Cerebellar cortex (tissue), 1 donor: ENCODE measurements around the gene PCDHA3.
"Not testable (repeated sequence)": the region's sequence is repeated elsewhere in the genome, so short reads cannot be mapped to it uniquely, and the experiment has no call there.

Experiments
- DNase-seq: peaks from one replicate; pipeline ENCODE4 v3.0.0-alpha.2; 2015; ENCODE audit warnings: low spot score

PCDHA3 gene

DNA sequence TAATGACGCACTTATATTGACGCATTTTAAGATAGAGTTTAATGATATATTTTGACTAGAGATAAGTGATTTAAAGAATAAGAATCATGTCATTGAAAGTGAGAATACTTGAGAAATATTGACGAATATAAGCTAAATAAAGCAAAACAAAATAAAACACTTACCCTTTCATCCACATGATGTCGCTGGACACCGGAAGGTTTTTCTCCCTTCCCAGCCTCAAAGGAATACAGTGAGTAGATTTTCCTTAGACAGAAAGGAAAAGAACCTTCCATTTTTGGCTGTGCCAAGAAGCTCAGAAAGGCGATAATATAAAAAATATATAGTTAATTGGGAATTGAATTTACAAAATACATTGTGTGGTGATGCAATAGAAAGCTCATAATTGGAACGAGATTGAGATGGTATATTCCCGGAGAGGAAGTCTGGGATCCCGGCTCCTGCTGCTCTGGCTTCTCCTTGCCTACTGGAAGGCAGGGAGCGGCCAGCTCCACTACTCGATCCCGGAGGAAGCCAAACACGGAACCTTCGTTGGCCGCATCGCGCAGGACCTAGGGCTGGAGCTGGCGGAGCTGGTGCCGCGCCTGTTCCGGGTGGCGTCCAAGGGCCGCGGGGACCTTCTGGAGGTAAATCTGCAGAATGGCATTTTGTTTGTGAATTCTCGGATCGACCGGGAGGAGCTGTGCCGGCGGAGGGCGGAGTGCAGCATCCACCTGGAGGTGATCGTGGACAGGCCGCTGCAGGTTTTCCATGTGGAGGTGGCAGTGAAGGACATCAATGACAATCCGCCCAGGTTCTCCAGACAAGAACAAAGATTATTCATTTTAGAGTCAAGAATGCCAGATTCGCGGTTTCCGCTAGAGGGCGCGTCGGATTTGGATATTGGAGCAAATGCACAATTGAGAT lies 20.8 kb downstream of the PCDHA3 start, which contains the start of gene PCDHA5:
TSS of gene PCDHA5 (plus strand) at position 239 of the 906 bp plus-strand sequence.
- DNase-seq, result peak; percentile 47

- no peak for DNase-seq
Measured at GRCh38 chr5:140822281-140822629, 21.4 kb downstream of the PCDHA3 start.

DNA sequence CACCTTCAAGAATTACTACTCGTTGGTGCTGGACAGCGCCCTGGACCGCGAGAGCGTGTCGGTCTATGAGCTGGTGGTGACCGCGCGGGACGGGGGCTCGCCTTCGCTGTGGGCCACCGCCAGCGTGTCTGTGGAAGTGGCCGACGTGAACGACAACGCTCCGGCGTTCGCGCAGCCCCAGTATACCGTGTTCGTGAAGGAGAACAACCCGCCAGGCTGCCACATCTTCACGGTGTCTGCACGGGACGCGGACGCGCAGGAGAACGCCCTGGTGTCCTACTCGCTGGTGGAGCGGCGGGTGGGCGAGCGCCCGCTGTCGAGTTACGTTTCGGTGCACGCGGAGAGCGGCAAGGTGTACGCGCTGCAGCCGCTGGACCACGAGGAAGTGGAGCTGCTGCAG lies 22.1 kb downstream of the PCDHA3 start:
- DNase-seq, result not testable (repeated sequence)

DNA sequence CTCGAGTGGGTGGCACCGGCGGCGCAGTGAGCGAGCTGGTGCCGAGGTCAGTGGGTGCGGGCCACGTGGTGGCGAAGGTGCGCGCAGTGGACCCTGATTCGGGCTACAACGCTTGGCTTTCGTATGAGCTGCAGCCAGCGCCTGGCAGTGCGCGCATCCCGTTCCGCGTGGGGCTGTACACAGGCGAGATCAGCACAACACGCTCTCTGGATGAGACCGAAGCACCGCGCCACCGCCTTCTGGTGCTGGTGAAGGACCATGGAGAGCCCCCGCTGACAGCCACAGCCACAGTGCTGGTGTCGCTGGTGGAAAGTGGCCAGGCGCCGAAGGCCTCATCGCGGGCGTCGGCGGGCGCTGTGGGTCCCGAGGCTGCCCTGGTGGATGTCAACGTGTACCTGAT lies 22.6 kb downstream of the PCDHA3 start:
- no peak for DNase-seq

GRCh38 chr5:140827704-140828361 lies 27.0 kb downstream of the PCDHA3 start, which contains the start of gene PCDHA6:
Gene PCDHA6, plus strand, starts transcription at chr5:140827960. Its CDS starts 132 bp downstream, at chr5:140828092.
- peak; percentile 34 for DNase-seq

GRCh38 chr5:140828362-140828737 lies 27.5 kb downstream of the PCDHA3 start:
- DNase-seq, result no peak

GRCh38 chr5:140829511-140830501 lies 28.9 kb downstream of the PCDHA3 start:
- DNase-seq, result not testable (repeated sequence)

DNA sequence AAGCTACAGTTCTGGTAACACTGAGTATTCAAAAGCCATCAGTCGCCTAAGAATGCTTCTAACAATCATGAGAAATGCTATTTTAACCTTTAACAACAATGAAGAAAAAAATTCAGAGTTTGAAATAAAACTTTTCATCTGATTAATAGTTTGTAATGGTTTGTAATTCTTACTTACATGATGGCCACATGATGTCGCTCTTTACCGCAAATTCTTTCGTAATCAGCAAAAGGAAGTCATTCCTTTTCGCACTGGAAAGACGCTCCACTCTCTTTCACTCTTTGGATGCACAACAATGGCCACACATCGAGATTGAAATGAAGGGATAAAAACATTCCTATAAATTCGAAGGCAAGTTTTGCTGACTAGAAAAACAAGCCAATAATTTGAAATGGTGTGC lies 33.1 kb downstream of the PCDHA3 start, which contains the start of gene PCDHA7:
TSS of gene PCDHA7 (plus strand) at position 277 of the 400 bp plus-strand sequence. CDS start at position 392, 115 bp downstream.
- DNase-seq, result peak; percentile 36

- not testable (repeated sequence) for DNase-seq
Measured at GRCh38 chr5:140834439-140835008, 33.7 kb downstream of the PCDHA3 start.

DNA sequence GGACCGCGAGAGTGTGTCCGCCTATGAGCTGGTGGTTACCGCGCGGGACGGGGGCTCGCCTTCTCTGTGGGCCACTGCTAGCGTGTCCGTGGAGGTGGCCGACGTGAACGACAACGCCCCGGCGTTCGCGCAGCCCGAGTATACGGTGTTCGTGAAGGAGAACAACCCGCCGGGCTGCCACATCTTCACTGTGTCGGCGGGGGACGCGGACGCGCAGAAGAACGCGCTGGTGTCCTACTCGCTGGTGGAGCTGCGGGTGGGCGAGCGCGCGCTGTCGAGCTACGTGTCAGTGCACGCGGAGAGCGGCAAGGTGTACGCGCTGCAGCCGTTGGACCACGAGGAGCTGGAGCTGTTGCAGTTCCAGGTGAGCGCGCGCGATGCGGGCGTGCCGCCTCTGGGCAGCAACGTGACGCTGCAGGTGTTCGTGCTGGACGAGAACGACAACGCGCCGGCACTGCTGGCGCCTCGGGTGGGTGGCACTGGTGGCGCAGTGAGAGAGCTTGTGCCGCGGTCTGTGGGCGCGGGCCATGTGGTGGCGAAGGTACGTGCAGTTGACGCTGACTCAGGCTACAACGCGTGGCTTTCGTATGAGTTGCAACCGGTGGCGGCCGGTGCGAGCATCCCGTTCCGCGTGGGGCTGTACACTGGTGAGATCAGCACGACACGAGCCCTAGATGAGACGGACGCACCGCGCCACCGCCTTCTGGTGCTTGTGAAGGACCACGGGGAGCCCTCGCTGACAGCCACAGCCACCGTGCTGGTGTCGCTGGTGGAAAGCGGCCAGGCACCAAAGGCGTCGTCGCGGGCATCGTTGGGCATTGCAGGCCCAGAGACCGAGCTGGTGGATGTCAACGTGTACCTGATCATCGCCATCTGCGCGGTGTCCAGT lies 35.0 kb downstream of the PCDHA3 start:
- no peak for DNase-seq

GRCh38 chr5:140840978-140841962 lies 40.4 kb downstream of the PCDHA3 start, which contains the start of gene PCDHA8:
Gene PCDHA8, plus strand, starts transcription at chr5:140841187. Its CDS starts 135 bp downstream, at chr5:140841322.
- DNase-seq, result peak; percentile 66

DNA sequence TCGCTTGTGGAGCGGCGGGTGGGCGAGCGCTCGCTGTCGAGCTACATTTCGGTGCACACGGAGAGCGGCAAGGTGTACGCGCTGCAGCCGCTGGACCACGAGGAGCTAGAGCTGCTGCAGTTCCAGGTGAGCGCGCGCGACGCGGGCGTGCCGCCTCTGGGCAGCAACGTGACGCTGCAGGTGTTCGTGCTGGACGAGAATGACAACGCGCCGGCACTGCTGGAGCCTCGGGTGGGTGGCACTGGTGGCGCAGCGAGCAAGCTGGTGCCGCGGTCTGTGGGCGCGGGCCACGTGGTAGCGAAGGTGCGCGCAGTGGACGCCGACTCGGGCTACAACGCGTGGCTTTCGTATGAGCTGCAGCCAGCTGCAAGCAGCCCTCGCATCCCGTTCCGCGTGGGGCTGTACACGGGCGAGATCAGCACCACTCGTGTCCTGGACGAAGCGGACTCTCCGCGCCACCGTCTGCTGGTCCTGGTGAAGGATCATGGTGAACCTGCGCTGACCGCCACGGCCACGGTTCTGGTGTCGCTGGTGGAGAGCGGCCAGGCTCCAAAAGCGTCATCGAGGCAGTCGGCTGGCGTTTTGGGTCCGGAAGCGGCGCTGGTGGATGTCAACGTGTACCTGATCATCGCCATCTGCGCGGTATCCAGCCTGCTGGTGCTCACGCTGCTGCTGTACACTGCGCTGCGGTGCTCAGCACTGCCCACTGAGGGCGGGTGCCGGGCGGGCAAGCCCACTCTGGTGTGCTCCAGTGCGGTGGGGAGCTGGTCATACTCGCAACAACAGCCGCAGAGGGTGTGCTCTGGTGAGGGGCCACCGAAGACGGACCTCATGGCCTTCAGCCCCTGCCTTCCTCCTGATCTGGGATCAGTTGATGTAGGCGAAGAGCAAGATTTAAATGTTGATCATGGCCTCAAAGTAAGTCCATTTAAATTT lies 42.2 kb downstream of the PCDHA3 start:
- DNase-seq, result no peak

DNA sequence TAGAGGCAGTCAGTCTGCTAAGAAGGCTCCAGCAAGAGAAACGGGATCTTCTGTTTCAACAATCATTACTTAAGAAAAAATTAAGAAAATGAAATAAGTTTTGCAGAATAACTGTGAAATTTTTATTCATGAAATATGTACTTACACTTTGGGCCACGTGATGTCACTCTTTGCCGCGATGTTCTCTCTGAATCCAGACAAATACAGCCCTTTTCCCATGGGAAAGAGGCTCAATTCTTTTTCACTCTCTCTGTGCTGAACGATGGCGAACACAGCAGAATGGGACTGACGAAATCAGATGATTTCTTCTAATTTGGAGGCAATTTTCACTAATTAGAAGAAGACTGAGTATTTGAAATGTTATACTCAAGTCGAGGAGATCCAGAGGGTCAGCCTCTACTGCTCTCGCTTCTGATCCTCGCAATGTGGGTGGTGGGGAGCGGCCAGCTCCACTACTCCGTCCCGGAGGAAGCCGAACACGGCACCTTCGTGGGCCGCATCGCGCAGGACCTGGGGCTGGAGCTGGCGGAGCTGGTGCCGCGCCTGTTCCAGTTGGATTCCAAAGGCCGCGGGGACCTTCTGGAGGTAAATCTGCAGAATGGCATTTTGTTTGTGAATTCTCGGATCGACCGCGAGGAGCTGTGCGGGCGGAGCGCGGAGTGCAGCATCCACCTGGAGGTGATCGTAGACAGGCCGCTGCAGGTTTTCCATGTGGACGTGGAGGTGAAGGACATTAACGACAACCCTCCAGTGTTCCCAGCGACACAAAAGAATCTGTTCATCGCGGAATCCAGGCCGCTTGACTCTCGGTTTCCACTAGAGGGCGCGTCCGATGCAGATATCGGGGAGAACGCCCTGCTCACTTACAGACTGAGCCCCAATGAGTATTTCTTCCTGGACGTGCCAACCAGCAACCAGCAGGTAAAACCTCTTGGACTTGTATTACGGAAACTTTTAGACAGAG lies 47.6 kb downstream of the PCDHA3 start, which contains the start of gene PCDHA9:
TSS of gene PCDHA9 (plus strand) at position 244 of the 964 bp plus-strand sequence. CDS start at position 358, 114 bp downstream.
- not testable (repeated sequence) for DNase-seq

DNA sequence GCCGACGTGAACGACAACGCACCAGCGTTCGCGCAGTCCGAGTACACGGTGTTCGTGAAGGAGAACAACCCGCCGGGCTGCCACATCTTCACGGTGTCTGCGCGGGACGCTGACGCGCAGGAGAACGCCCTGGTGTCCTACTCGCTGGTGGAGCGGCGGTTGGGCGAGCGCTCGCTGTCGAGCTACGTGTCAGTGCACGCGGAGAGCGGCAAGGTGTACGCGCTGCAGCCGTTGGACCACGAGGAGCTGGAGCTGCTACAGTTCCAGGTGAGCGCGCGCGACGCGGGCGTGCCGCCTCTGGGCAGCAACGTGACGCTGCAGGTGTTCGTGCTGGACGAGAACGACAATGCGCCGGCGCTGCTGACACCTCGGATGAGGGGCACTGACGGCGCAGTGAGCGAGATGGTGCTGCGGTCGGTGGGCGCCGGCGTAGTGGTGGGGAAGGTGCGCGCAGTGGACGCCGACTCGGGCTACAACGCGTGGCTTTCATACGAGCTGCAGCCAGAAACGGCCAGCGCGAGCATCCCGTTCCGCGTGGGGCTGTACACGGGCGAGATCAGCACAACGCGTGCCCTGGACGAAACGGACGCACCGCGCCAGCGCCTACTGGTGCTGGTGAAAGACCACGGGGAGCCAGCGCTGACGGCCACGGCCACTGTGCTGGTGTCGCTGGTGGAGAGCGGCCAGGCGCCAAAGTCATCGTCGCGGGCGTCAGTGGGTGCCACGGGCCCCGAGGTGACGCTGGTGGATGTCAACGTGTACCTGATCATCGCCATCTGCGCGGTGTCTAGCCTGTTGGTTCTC lies 49.2 kb downstream of the PCDHA3 start:
- not testable (repeated sequence) for DNase-seq
